AG04449 (cell line): ENCODE results near the gene BABAM2.

ENCODE experiments used
- CTCF ChIA-PET: fragments of 350-600 bp; formaldehyde crosslinking; extraction: SDS; loops from one replicate; lab custom pipeline; 2021; ENCODE audit warnings: antibody characterized with exemption; lab: Yijun Ruan, JAX
- POLR2A ChIA-PET: fragments of 400-600, 350-600 bp; formaldehyde crosslinking; extraction: SDS; loops from one replicate; lab custom pipeline; 2020; ENCODE audit warnings: antibody characterized with exemption, inconsistent platforms; lab: Yijun Ruan, JAX
- DNase-seq: peaks from one replicate; pipeline ENCODE4 v3.0.0-alpha.2; 2010; ENCODE audit warnings: low read depth, low spot score
- H3K4me3 ChIP-seq: 2 replicates; pipeline ENCODE4 v1.5.1; 2011; ENCODE audit warnings: low read depth, mild to moderate bottlenecking, control low read depth, low read length
- TF ChIP-seq, protein P1 (sequence below): IDR thresholded peaks from one replicate; pipeline ENCODE4 v1.5.1; 2011; ENCODE audit warnings: mild to moderate bottlenecking, moderate library complexity, low read length, control low read depth, inconsistent platforms; ENCODE audit not compliant: insufficient read depth; ENCODE audit errors: missing control alignments

Gene BABAM2

DNA sequence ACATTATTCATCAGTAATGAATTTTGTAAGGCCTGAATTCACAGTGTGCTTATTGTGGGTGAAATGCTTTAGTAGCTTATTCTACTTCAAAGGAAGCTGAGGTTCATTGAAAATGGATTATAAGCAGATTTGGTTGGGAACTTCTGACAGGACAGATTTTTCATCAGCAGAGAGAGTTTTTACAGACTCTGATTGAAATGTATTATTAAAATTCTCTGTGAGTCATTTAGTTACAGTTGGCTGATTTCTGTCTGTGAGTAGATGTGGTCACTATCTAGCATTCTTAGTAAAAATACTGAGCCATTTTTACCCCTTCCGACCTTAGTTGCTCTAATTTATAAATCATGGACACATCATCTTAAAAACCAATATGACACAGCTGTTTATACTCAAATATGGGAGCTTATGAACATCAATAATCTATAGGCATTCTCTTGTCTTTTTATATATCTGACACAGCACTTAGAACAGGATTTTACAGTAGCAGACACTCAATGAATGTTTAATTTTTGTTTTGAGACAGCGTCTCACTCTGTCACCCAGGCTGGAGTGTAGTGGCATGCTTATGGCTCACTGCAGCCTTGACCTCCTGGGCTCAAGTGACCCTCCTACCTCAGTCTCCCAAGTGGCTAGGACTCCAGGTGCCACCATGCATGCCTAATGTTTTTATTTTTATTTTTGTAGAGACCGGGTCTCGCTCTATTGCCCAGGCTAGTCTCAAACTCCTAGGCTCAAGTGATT lies 239.6 kb downstream of the BABAM2 start:
- DNase-seq = no peak
- ChIA-PET POLR2A (interaction anchor here (0.7 to 1.7 kb wide), 2 partner anchors 11 to 34 kb away, joined by 3 read pairs; no protein-coding TSS in a partner anchor), CTCF (interaction anchor here (1.7 kb wide), 1 partner anchor 11 kb away, joined by 6 read pairs; no protein-coding TSS in a partner anchor)
- TF ChIP-seq, protein P1, sequence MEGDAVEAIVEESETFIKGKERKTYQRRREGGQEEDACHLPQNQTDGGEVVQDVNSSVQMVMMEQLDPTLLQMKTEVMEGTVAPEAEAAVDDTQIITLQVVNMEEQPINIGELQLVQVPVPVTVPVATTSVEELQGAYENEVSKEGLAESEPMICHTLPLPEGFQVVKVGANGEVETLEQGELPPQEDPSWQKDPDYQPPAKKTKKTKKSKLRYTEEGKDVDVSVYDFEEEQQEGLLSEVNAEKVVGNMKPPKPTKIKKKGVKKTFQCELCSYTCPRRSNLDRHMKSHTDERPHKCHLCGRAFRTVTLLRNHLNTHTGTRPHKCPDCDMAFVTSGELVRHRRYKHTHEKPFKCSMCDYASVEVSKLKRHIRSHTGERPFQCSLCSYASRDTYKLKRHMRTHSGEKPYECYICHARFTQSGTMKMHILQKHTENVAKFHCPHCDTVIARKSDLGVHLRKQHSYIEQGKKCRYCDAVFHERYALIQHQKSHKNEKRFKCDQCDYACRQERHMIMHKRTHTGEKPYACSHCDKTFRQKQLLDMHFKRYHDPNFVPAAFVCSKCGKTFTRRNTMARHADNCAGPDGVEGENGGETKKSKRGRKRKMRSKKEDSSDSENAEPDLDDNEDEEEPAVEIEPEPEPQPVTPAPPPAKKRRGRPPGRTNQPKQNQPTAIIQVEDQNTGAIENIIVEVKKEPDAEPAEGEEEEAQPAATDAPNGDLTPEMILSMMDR = no peak
- H3K4me3 ChIP-seq = no peak overlapping the region

DNA sequence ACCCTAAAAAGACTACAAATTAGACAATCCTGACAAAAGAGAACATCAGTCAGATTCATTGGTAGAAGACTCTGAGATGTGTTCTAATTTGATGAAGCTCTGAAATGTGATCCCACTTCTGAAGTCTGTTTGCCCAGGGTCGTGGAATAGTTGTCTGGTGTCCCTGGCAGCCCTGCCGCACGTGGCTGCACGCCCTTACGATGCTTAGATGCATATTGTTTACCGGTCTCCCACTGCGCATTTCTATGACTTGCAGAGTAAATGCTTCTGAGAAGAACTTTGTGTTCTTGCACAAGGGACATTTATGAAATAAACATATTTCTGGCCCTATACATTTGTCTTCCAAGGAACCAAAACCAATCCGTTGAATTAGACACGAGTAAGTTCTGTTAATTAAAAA lies 243.2 kb downstream of the BABAM2 start:
- TF ChIP-seq, protein P1 = no peak
- H3K4me3 ChIP-seq = no peak overlapping the region
- DNase-seq = no peak
- CTCF ChIA-PET = interaction anchor here (0.9 kb wide), 1 partner anchor 17 kb away, joined by 3 read pairs; no protein-coding TSS in a partner anchor
- POLR2A ChIA-PET = no interaction called here

DNA sequence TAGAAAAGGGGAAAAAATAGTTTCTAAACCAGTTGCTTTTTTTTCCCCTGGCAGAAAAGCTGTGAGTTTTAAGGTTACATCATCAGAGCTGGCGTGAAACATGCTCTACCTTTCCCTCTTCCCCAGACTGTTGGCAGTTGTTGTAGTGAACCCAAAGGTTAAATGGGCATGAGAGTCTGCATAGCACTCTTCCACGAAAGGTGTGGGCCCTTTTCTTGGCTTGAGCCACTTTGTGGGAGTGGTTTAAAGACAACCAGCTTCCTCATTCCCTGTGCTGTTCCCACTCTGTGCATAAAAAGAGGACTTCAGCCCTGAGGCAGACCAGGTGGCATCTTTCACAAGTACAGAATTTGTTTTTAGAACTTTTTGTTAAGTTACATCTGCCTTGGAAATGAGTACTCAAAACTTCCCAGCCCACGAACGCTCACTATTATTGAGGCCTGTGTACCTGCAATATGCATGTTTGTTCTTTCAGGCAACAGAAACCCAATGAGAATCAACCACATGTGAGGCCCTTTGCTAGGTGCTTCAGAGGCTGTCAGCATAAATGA lies 243.8 kb downstream of the BABAM2 start:
- H3K4me3 ChIP-seq = no peak overlapping the region
- POLR2A ChIA-PET = no interaction called here
- TF ChIP-seq, protein P1 = no peak
- CTCF ChIA-PET = interaction anchor here (1.2 to 1.5 kb wide), 2 partner anchors 10 to 11 kb away, joined by 3 to 4 read pairs; no protein-coding TSS in a partner anchor
- no peak for DNase-seq

DNA sequence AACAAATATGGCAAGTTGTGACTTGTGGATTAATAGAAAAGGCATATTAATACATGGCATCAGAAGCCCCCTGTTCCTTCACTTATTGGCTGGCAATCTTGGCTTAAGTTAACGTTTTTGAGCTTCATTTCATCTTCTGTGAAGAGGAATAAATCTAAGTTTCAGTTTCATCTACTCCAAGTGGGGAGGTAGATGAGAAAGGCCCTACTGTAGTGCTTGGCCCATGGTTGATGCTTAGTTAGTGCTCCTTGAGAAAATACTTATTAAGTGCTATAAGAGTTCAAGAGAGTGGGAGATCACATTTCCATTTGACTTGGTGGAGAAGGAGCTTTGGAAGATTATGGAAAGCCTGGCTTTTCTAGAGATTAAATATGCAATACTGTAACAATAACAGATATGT lies 244.3 kb downstream of the BABAM2 start:
- TF ChIP-seq, protein P1 = no peak
- CTCF ChIA-PET = interaction anchor here (1.2 to 1.5 kb wide), 2 partner anchors 10 kb away, joined by 3 to 4 read pairs; no protein-coding TSS in a partner anchor
- no peak for DNase-seq
- POLR2A ChIA-PET = no interaction called here
- no peak overlapping the region for H3K4me3 ChIP-seq

DNA sequence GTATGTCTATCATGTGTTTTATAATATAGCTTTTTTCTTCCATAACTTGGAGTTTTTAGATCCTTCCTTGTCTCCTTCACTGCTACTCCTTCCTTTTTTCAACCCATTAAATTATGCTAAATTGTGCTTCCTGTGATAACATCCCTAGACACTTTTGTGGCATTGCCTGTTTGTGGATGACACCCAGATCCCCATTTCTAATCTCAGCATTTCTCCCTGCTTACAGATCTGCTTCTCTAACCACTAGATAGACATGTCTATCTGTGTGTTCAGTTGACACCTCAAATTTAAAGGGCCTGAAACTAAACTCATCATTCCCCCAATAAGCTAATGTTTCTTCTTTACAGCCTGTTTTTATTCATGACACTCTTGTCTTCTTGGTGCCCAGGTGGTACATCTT lies 244.8 kb downstream of the BABAM2 start:
- H3K4me3 ChIP-seq = no peak overlapping the region
- CTCF ChIA-PET = interaction anchor here (1.2 to 1.5 kb wide), 2 partner anchors 10 to 11 kb away, joined by 3 to 4 read pairs; no protein-coding TSS in a partner anchor

DNA sequence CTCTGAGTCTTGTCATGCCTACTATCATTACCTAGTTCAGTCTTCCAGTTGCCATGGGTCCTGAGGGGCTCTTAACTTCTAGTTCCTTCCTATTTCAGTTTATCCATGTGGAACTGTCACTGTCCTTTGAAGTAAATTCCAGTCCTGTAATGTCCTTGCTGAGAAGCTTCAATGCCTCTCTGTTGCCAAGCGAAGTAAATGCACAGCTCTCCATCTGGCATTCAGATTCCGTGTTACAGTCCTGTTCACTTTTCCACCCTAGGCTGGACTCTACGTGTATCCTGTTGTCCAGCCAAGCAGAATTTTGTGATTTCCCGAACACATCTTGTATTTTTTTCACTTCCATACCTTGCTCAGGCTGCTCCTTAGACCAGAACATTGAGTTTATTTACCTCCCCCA lies 245.3 kb downstream of the BABAM2 start:
- no peak overlapping the region for H3K4me3 ChIP-seq
- no peak for DNase-seq
- ChIA-PET CTCF (interaction anchor here (1.2 to 1.5 kb wide), 2 partner anchors 9 to 11 kb away, joined by 3 to 4 read pairs; no protein-coding TSS in a partner anchor), POLR2A (no interaction called here)
- TF ChIP-seq, protein P1 = no peak

More for the DNA sequence above, 244.8 kb downstream of the BABAM2 start:
- POLR2A ChIA-PET = no interaction called here
- no peak for DNase-seq
- TF ChIP-seq, protein P1 = no peak
